IMR-90 (cell line): ENCODE results near the gene TYRP1. TPM values are rescaled to one million over a fixed set of nuclear protein-coding genes. Genes with fewer than 3 reads are reported as not detected.

Experiments
- ATAC-seq: fragments of 200-7000 bp; cut with Tn5 transposase; 2 replicates; pipeline ENCODE4 v1.9.1; 2020; ENCODE audit warnings: low read depth, mild to moderate bottlenecking, moderate library complexity
- BruUV-seq: library from RNA; stranded (reverse); fragments of 400-500 nt; replicated peaks from 2 replicates; lab custom pipeline; 2021; lab: Mats Ljungman, UMichigan
- CTCF ChIA-PET: fragments of 300-600 bp; formaldehyde crosslinking; extraction: SDS; loops from one replicate; lab custom pipeline; 2021; ENCODE audit warnings: antibody characterized with exemption; lab: Yijun Ruan, JAX
- POLR2A ChIA-PET: fragments of 300-600 bp; sonication (Branson Sonifier 250); formaldehyde crosslinking; loops from one replicate; lab custom pipeline; 2022; ENCODE audit warnings: antibody characterized with exemption; ENCODE audit not compliant: unreplicated experiment; lab: Charles Lee
- DNase-seq: peaks from one replicate; pipeline ENCODE4 v3.0.0; 2013
- H2AFZ ChIP-seq: replicated peaks from 2 replicates; pipeline ENCODE3; 2013; ENCODE audit warnings: low read length, mild to moderate bottlenecking; ENCODE audit not compliant: poor library complexity
- H2AK5ac ChIP-seq: 2 replicates; pipeline ENCODE4 v1.6.1; 2013; ENCODE audit warnings: low read depth, low read length, inconsistent platforms
- H2AK9ac ChIP-seq: replicated peaks from 2 replicates; pipeline ENCODE3; 2013; ENCODE audit warnings: mild to moderate bottlenecking, low read depth, low read length, moderate library complexity; ENCODE audit not compliant: poor library complexity
- H2BK120ac ChIP-seq: 2 replicates; pipeline ENCODE4 v1.6.1; 2013; ENCODE audit warnings: low read depth, low read length, inconsistent platforms
- H2BK15ac ChIP-seq: 3 replicates; pipeline ENCODE4 v1.6.1; 2013; ENCODE audit warnings: low read depth, low read length, inconsistent platforms
- H2BK20ac ChIP-seq: 2 replicates; pipeline ENCODE4 v1.6.1; 2013; ENCODE audit warnings: low read depth, mild to moderate bottlenecking, inconsistent platforms, low read length, moderate library complexity
- H2BK5ac ChIP-seq: 2 replicates; pipeline ENCODE4 v1.6.1; 2013; ENCODE audit warnings: mild to moderate bottlenecking, low read depth, low read length, inconsistent platforms; ENCODE audit not compliant: poor library complexity, severe bottlenecking
- H3K14ac ChIP-seq: replicated peaks from 2 replicates; pipeline ENCODE4 v1.6.1; 2013; ENCODE audit warnings: low read depth, low read length, inconsistent platforms
- H3K18ac ChIP-seq: 2 replicates; pipeline ENCODE4 v1.6.1; 2013; ENCODE audit warnings: low read depth, low read length, control low read depth
- H3K23ac ChIP-seq: 2 replicates; pipeline ENCODE4 v1.6.1; 2013; ENCODE audit warnings: low read depth, low read length, inconsistent platforms
- H3K27ac ChIP-seq: 2 replicates; pipeline ENCODE4 v1.5.1; 2013; ENCODE audit warnings: mild to moderate bottlenecking, control low read depth, low read length; ENCODE audit not compliant: insufficient read depth
- H3K27me3 ChIP-seq: 2 replicates; pipeline ENCODE4 v1.6.1; 2013; ENCODE audit warnings: low read length; ENCODE audit not compliant: control insufficient read depth, insufficient read depth
- H3K36me3 ChIP-seq: 2 replicates; pipeline ENCODE4 v1.6.1; 2013; ENCODE audit warnings: low read length, mixed read lengths; ENCODE audit not compliant: control insufficient read depth, insufficient read depth
- H3K4ac ChIP-seq: 2 replicates; pipeline ENCODE4 v1.6.1; 2013; ENCODE audit warnings: low read depth, low read length, inconsistent platforms
- H3K4me1 ChIP-seq: 2 replicates; pipeline ENCODE4 v1.6.1; 2013; ENCODE audit warnings: low read length, mixed read lengths; ENCODE audit not compliant: control insufficient read depth, insufficient read depth
- H3K4me2 ChIP-seq: 2 replicates; pipeline ENCODE4 v1.6.1; 2013; ENCODE audit warnings: low read depth, mild to moderate bottlenecking, control low read depth, low read length, moderate library complexity
- H3K4me3 ChIP-seq: 2 replicates; pipeline ENCODE4 v1.5.1; 2013; ENCODE audit warnings: low read depth, mild to moderate bottlenecking, control low read depth, low read length, moderate library complexity; ENCODE audit not compliant: insufficient read depth
- H3K56ac ChIP-seq: 2 replicates; pipeline ENCODE4 v1.6.1; 2013; ENCODE audit warnings: low read length, inconsistent platforms; ENCODE audit not compliant: insufficient read depth; ENCODE audit errors: extremely low read depth
- H3K79me1 ChIP-seq, 2 experiments: 2 replicates each; pipeline ENCODE4 v1.6.1; 2013; ENCODE audit warnings: low read length in 2 of 2, inconsistent platforms in 1 of 2, low read depth in 1 of 2
- H3K9ac ChIP-seq: 2 replicates; pipeline ENCODE4 v1.6.1; 2013; ENCODE audit warnings: low read depth, low read length, control low read depth
- H3K9me1 ChIP-seq: 2 replicates; pipeline ENCODE4 v1.6.1; 2013; ENCODE audit warnings: low read length, inconsistent platforms; ENCODE audit not compliant: insufficient read depth
- H3K9me3 ChIP-seq: 2 replicates; pipeline ENCODE4 v1.6.1; 2013; ENCODE audit warnings: low read length; ENCODE audit not compliant: control insufficient read depth, insufficient read depth
- H4K20me1 ChIP-seq: 2 replicates; pipeline ENCODE4 v1.6.1; 2013; ENCODE audit warnings: low read length, inconsistent platforms; ENCODE audit not compliant: insufficient read depth
- H4K5ac ChIP-seq: 2 replicates; pipeline ENCODE4 v1.6.1; 2013; ENCODE audit warnings: mild to moderate bottlenecking, low read depth, low read length, control low read depth
- H4K8ac ChIP-seq, 2 experiments: 2 replicates each; pipeline ENCODE4 v1.6.1; 2013; ENCODE audit warnings: low read depth in 2 of 2, low read length in 2 of 2, control low read depth in 1 of 2, inconsistent platforms in 1 of 2
- H4K91ac ChIP-seq: 2 replicates; pipeline ENCODE4 v1.6.1; 2013; ENCODE audit warnings: low read depth, low read length, inconsistent platforms; ENCODE audit not compliant: insufficient read depth
- BHLHE40 ChIP-seq: fragments of 150-350 bp; IDR thresholded peaks from 2 replicates; pipeline ENCODE4 v1.6.1; 2016; ENCODE audit warnings: mild to moderate bottlenecking, low read depth, low read length
- POLR2A ChIP-seq: IDR thresholded peaks from 2 replicates; pipeline ENCODE4 v1.6.1; 2012; ENCODE audit warnings: mild to moderate bottlenecking, low read depth, low read length
- USF2 ChIP-seq: fragments of 150-350 bp; IDR thresholded peaks from 2 replicates; pipeline ENCODE4 v1.6.1; 2017; ENCODE audit warnings: mild to moderate bottlenecking, antibody characterized with exemption, low read length, low read depth
- WGBS, 2 experiments: methylation state at CpG; one replicate each; pipeline versions ENCODE4 v1.1.5 to v1.1.7; 2013; ENCODE audit warnings: missing lambda C conversion rate in 2 of 2; ENCODE audit not compliant: insufficient read length in 1 of 2; ENCODE audit errors: extremely low coverage in 2 of 2; 5-methylcytosine and 5-hydroxymethylcytosine counted together
- dilution Hi-C: fragments of 300-500 bp; cut with HindIII; formaldehyde crosslinking; loops from one replicate; pipeline ENCODE4 v1.14.3; 2018; ENCODE audit warnings: low sequenced_read_pairs; ENCODE audit not compliant: unreplicated experiment
- in situ Hi-C: fragments of 300-500 bp; cut with MboI; formaldehyde crosslinking; loops from 3 replicates; pipeline ENCODE4 v1.14.3; 2019; ENCODE audit warnings: low sequenced_read_pairs, inconsistent platforms, mixed read lengths
- intact Hi-C: fragments of 100-400 bp; cut with micrococcal nuclease; formaldehyde crosslinking; loops from 2 replicates; pipeline ENCODE4 v1.10.0; 2022
- polyA plus RNA-seq, 3 experiments: library from polyadenylated mRNA; depleted of rRNA; stranded (reverse); fragments of >200 nt; gene quantifications; 2 replicates each; pipeline ENCODE4 v1.2.3, GENCODE V29; 2012; ENCODE audit warnings: low replicate concordance in 1 of 3
- total RNA-seq: library from RNA; depleted of rRNA; stranded (reverse); fragments of >200 nt; gene quantifications from 2 replicates; pipeline ENCODE4 v1.2.3, GENCODE V29; 2012

TYRP1 gene
- total and polyA plus RNA-seq, 2 of the 4 experiments (the other 2 are of a cell fraction), result 0.60 to 0.90 TPM

GRCh38 chr9:12732971-12733370, 39.8 kb downstream of the TYRP1 start:
- no peak overlapping the region for H3K27ac ChIP-seq
- H2BK120ac ChIP-seq, result no peak overlapping the region
- ATAC-seq (no peak), DNase-seq (no peak)
- H2AK9ac ChIP-seq, result no peak overlapping the region
- H3K9me1 ChIP-seq, result no peaks in the 10 kb centered on the region
- intact Hi-C loops (no loop called here), in situ Hi-C loops (no loop called here), dilution Hi-C loops (no loop called here)
- H2AFZ ChIP-seq, result no peak overlapping the region
- no peak overlapping the region for H4K8ac ChIP-seq
- no peaks in the 10 kb centered on the region for H4K20me1 ChIP-seq
- H3K9ac ChIP-seq, result no peak overlapping the region
- H2AK5ac ChIP-seq, result no peak overlapping the region
- no peaks in the 10 kb centered on the region for H3K36me3 ChIP-seq
- H3K23ac ChIP-seq, result no peak overlapping the region
- peaks cover 6% of the 10 kb centered on the region for H3K9me3 ChIP-seq
- no peak overlapping the region for H4K5ac ChIP-seq
- H4K91ac ChIP-seq, result no peak overlapping the region
- H3K4me2 ChIP-seq, result no peak overlapping the region
- no peak overlapping the region for H3K14ac ChIP-seq
- WGBS, 2 experiments, result 88% methylated on average over 2 of the region's 3 CpGs; no CpG with 5 or more reads in 1 of the 2 experiments
- BruUV-seq, result no TSS peak
- no peak overlapping the region for H3K56ac ChIP-seq
- no peak overlapping the region for H2BK20ac ChIP-seq
- CTCF ChIA-PET, result interaction anchor here (0.6 to 1.2 kb wide), 3 partner anchors 11 to 1653 kb away, joined by 3 read pairs; no protein-coding TSS in a partner anchor
- POLR2A ChIA-PET, result no interaction called here
- no peak for TF ChIP-seq USF2
- TF ChIP-seq BHLHE40, result no peak
- TF ChIP-seq POLR2A, result no peak
- H3K4ac ChIP-seq, result no peak overlapping the region
- H3K27me3 ChIP-seq, result no peaks in the 10 kb centered on the region; the same call in 1 of the 2 replicates
- no peak overlapping the region for H2BK5ac ChIP-seq
- H3K79me1 ChIP-seq, result no peaks in the 10 kb centered on the region
- no peak overlapping the region for H3K4me3 ChIP-seq
- no peak overlapping the region for H2BK15ac ChIP-seq
- H3K4me1 ChIP-seq, result no peaks in the 10 kb centered on the region
- no peak overlapping the region for H3K18ac ChIP-seq
